Vagina (tissue), 2 donors: ENCODE data around the gene FAAH.

Experiments used
- CTCF ChIP-seq, 3 experiments: fragments of 450-650 bp in 2 of 3; fragments of 200-600 bp in 1 of 3; sonication (generic) in 1 of 3; IDR thresholded peaks; one replicate each; pipeline ENCODE4 v1.5.1; 2017 to 2019; ENCODE audit warnings: antibody characterized with exemption in 3 of 3, mild to moderate bottlenecking in 2 of 3, moderate library complexity in 2 of 3
- POLR2A ChIP-seq, 2 donors: fragments of 450-650 bp; IDR thresholded peaks; one replicate each; pipeline ENCODE4 v1.6.1; 2017; ENCODE audit warnings: antibody characterized with exemption in 2 of 2, mild to moderate bottlenecking in 2 of 2, moderate library complexity in 2 of 2

- TF ChIP-seq POLR2A (IDR thresholded peaks at IDR 0.05) (no peak), CTCF (IDR thresholded peaks at IDR 0.05) (no peak)
Measured at GRCh38 chr1:46421739-46422138, 27.6 kb downstream of the FAAH start.
